ENCODE data around the gene CLTB. TPM values are rescaled to one million over a fixed set of nuclear protein-coding genes. Genes with fewer than 3 reads are reported as not detected.
"Not testable (repeated sequence)": the region's sequence is repeated elsewhere in the genome, so short reads cannot be mapped to it uniquely, and the experiment has no call there.

Gene CLTB
- polyA plus RNA-seq, 4 donors: 160 to 359 (median 263) TPM

DNA sequence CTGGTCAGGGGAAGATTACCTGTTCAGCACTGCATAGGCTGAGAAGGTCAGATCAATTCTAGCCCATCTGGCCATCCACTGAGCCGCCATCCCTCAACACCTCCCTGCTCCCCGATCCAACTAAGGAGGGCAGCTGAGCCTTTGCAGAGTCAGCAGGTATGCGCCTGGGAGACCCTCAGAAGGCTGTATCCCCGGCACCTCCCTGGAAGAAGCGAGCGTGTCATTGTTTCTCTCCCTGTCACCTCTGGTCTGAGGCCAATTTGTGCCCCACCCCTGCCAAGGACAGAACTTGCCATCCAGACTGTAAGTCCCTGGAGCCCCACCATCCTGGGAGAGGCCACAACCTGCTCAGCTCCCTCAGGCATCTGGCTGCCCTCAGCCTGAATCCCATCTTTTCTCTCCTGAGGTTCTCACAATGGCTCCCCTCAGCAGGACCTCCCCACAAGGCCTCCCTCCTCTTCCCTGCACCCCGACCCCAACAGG lies 2.6 kb downstream of the CLTB start:
- Histone ChIP-seq H3K4me1 (ENCODE audit: control insufficient read depth in 3 of 3, insufficient read depth in 2 of 3, low read depth in 1 of 3, low read length in 2 of 3) (peaks cover 7 to 19% (median 8%) of the 10 kb centered on the region in 3 donors), H3K4me3 (ENCODE audit: low read depth in 1 of 3, low read length in 3 of 3) (peak overlapping the region in 2 of 3 donors; percentile 72 to 91), H3K36me3 (ENCODE audit: control insufficient read depth in 3 of 3, insufficient read depth in 2 of 3, low read depth in 1 of 3, low read length in 3 of 3) (peaks cover 0 to 51% (median 3%) of the 10 kb centered on the region in 3 donors), H3K9me3 (ENCODE audit: control insufficient read depth in 2 of 2, insufficient read depth in 1 of 2, low read depth in 1 of 2, low read length in 1 of 2) (no peaks in the 10 kb centered on the region), H3K27me3 (ENCODE audit: control insufficient read depth in 3 of 3, insufficient read depth in 3 of 3, low read length in 3 of 3) (no peaks in the 10 kb centered on the region), H3K27ac (ENCODE audit: low read depth in 1 of 3, low read length in 2 of 3) (peak overlapping the region in 1 of 3 donors; percentile 6)
- WGBS, 3 donors: 77 to 87% (median 81%) methylated on average over 7 of the region's 7 CpGs
- FAIRE-seq (no peak), DNase-seq (no peak)

DNA sequence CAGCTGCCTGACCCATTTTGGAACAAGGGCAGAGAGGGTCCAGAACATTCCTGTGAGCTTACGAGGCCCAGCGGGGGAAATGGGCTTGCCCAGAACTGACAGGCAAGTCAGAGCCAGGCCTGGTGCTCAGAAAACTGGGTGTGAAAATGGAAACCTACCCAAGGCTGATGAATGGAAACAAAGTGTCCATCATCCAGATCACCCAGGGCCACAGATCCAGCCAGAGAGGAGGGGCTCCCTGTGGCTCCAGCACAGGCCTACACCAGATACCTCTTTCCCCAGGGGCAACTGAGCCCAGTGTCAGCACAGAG lies 3.1 kb downstream of the CLTB start:
- Histone ChIP-seq H3K9me3 (ENCODE audit: control insufficient read depth in 2 of 2, insufficient read depth in 1 of 2, low read depth in 1 of 2, low read length in 1 of 2) (no peaks in the 10 kb centered on the region), H3K4me1 (ENCODE audit: control insufficient read depth in 3 of 3, insufficient read depth in 2 of 3, low read depth in 1 of 3, low read length in 2 of 3) (peaks cover 7 to 17% (median 8%) of the 10 kb centered on the region in 3 donors), H3K36me3 (ENCODE audit: control insufficient read depth in 3 of 3, insufficient read depth in 2 of 3, low read depth in 1 of 3, low read length in 3 of 3) (peaks cover 0 to 56% (median 4%) of the 10 kb centered on the region in 3 donors), H3K27ac (ENCODE audit: low read depth in 1 of 3, low read length in 2 of 3) (no peak overlapping the region), H3K4me3 (ENCODE audit: low read depth in 1 of 3, low read length in 3 of 3) (no peak overlapping the region), H3K27me3 (ENCODE audit: control insufficient read depth in 3 of 3, insufficient read depth in 3 of 3, low read length in 3 of 3) (no peaks in the 10 kb centered on the region)
- WGBS, 3 donors: 81 to 93% (median 90%) methylated on average over 2 of the region's 2 CpGs
- FAIRE-seq (no peak), DNase-seq (no peak)

- H3K9me3 ChIP-seq (ENCODE audit: control insufficient read depth in 2 of 2, insufficient read depth in 1 of 2, low read depth in 1 of 2, low read length in 1 of 2): no peaks in the 10 kb centered on the region
- no peak overlapping the region for H3K4me3 ChIP-seq (ENCODE audit: low read depth in 1 of 3, low read length in 3 of 3)
- H3K27ac ChIP-seq (ENCODE audit: low read depth in 1 of 3, low read length in 2 of 3): no peak overlapping the region
- 72 to 81% (median 75%) methylated on average over 10 of the region's 10 CpGs for WGBS, 3 donors
- peaks cover 5 to 12% (median 8%) of the 10 kb centered on the region in 3 donors for H3K4me1 ChIP-seq (ENCODE audit: control insufficient read depth in 3 of 3, insufficient read depth in 2 of 3, low read depth in 1 of 3, low read length in 2 of 3)
- H3K27me3 ChIP-seq (ENCODE audit: control insufficient read depth in 3 of 3, insufficient read depth in 3 of 3, low read length in 3 of 3): no peaks in the 10 kb centered on the region
- FAIRE-seq (no peak), DNase-seq (no peak)
- peaks cover 0 to 61% (median 7%) of the 10 kb centered on the region in 3 donors for H3K36me3 ChIP-seq (ENCODE audit: control insufficient read depth in 3 of 3, insufficient read depth in 2 of 3, low read depth in 1 of 3, low read length in 3 of 3)
Measured at GRCh38 chr5:176412517-176413254, 3.7 kb downstream of the CLTB start.

- no peaks in the 10 kb centered on the region for H3K27me3 ChIP-seq (ENCODE audit: control insufficient read depth in 3 of 3, insufficient read depth in 3 of 3, low read length in 3 of 3)
- FAIRE-seq (no peak), DNase-seq (no peak)
- H3K36me3 ChIP-seq (ENCODE audit: control insufficient read depth in 3 of 3, insufficient read depth in 2 of 3, low read depth in 1 of 3, low read length in 3 of 3): peaks cover 0 to 82% (median 13%) of the 10 kb centered on the region in 3 donors
- H3K27ac ChIP-seq (ENCODE audit: low read depth in 1 of 3, low read length in 2 of 3): no peak overlapping the region
- H3K4me3 ChIP-seq (ENCODE audit: low read depth in 1 of 3, low read length in 3 of 3): no peak overlapping the region
- H3K4me1 ChIP-seq (ENCODE audit: control insufficient read depth in 3 of 3, insufficient read depth in 2 of 3, low read depth in 1 of 3, low read length in 2 of 3): peaks cover 3 to 7% (median 5%) of the 10 kb centered on the region in 3 donors
- no peaks in the 10 kb centered on the region for H3K9me3 ChIP-seq (ENCODE audit: control insufficient read depth in 2 of 2, insufficient read depth in 1 of 2, low read depth in 1 of 2, low read length in 1 of 2)
- 53 to 82% (median 73%) methylated on average over 4 to 5 of the region's 5 CpGs for WGBS, 3 donors
Measured at GRCh38 chr5:176410486-176411180, 5.7 kb downstream of the CLTB start.

DNA sequence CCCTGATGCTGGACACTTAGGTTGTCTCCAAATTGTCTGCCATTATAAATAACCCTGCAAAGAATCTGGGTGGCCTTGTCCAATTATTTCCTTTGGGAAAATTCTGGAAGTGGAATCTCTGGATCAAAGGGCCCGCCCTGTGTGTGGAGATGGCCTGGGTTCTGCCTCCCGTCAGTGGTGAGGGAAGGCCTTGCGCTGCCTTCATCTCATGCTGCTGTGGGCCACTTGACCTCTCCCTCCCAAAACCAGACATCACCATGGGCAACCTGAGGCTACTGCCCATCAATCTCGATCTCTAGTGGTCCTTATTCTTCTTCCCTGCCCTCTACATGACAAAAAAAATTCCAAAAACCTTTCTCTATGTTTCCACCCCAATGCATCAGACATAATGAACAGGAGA lies 6.6 kb downstream of the CLTB start:
- WGBS, 3 donors: 91 to 100% (median 94%) methylated on average over 4 of the region's 4 CpGs
- no peak for DNase-seq
- Histone ChIP-seq H3K27ac (ENCODE audit: low read depth in 1 of 3, low read length in 2 of 3) (no peak overlapping the region), H3K9me3 (ENCODE audit: control insufficient read depth in 2 of 2, insufficient read depth in 1 of 2, low read depth in 1 of 2, low read length in 1 of 2) (no peaks in the 10 kb centered on the region), H3K4me1 (ENCODE audit: control insufficient read depth in 3 of 3, insufficient read depth in 2 of 3, low read depth in 1 of 3, low read length in 2 of 3) (peaks cover 2 to 16% (median 3%) of the 10 kb centered on the region in 3 donors), H3K4me3 (ENCODE audit: low read depth in 1 of 3, low read length in 3 of 3) (no peak overlapping the region), H3K36me3 (ENCODE audit: control insufficient read depth in 3 of 3, insufficient read depth in 2 of 3, low read depth in 1 of 3, low read length in 3 of 3) (peaks cover 0 to 90% (median 13%) of the 10 kb centered on the region in 3 donors), H3K27me3 (ENCODE audit: control insufficient read depth in 3 of 3, insufficient read depth in 3 of 3, low read length in 3 of 3) (no peaks in the 10 kb centered on the region)
- FAIRE-seq: no peak

DNA sequence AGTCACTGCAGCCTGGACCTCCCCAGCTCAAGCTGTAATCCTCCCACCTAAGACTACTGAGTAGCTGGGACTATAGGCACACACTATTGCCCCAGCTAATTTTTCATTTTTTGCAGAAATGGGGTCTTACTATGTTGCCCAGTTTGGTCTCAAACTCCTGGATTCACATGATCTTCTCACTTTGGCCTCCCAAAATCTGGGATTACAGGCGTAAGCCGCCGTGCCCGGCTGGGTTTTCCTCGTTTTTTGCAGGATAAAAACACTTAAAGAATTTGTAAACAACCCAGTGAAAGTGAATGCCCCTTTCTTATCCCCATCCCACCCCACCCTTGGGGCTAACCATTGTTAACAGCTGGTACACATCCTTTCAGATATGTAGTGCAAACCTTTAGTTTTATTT lies 7.7 kb downstream of the CLTB start:
- peaks cover 0 to 90% (median 13%) of the 10 kb centered on the region in 3 donors for H3K36me3 ChIP-seq (ENCODE audit: control insufficient read depth in 3 of 3, insufficient read depth in 2 of 3, low read depth in 1 of 3, low read length in 3 of 3)
- FAIRE-seq: no peak
- 83 to 93% (median 91%) methylated on average over 5 of the region's 5 CpGs for WGBS, 3 donors

GRCh38 chr5:176408252-176408573 lies 8.1 kb downstream of the CLTB start:
- DNase-seq; FAIRE-seq; H3K27ac ChIP-seq (ENCODE audit: low read depth in 1 of 3, low read length in 2 of 3); H3K9me3 ChIP-seq (ENCODE audit: control insufficient read depth in 2 of 2, insufficient read depth in 1 of 2, low read depth in 1 of 2, low read length in 1 of 2); H3K27me3 ChIP-seq (ENCODE audit: control insufficient read depth in 3 of 3, insufficient read depth in 3 of 3, low read length in 3 of 3); H3K4me3 ChIP-seq (ENCODE audit: low read depth in 1 of 3, low read length in 3 of 3): not testable (repeated sequence)
- Histone ChIP-seq H3K36me3 (ENCODE audit: control insufficient read depth in 3 of 3, insufficient read depth in 2 of 3, low read depth in 1 of 3, low read length in 3 of 3) (peaks cover 0 to 90% (median 13%) of the 10 kb centered on the region in 3 donors), H3K4me1 (ENCODE audit: control insufficient read depth in 3 of 3, insufficient read depth in 2 of 3, low read depth in 1 of 3, low read length in 2 of 3) (peaks cover 3 to 31% (median 5%) of the 10 kb centered on the region in 3 donors)
- 92 to 96% (median 92%) methylated on average over 10 of the region's 10 CpGs for WGBS, 3 donors

More for the DNA sequence above, 7.7 kb downstream of the CLTB start:
- Histone ChIP-seq H3K4me3 (ENCODE audit: low read depth in 1 of 3, low read length in 3 of 3) (no peak overlapping the region), H3K4me1 (ENCODE audit: control insufficient read depth in 3 of 3, insufficient read depth in 2 of 3, low read depth in 1 of 3, low read length in 2 of 3) (peaks cover 3 to 27% (median 5%) of the 10 kb centered on the region in 3 donors), H3K27ac (ENCODE audit: low read depth in 1 of 3, low read length in 2 of 3) (no peak overlapping the region), H3K27me3 (ENCODE audit: control insufficient read depth in 3 of 3, insufficient read depth in 3 of 3, low read length in 3 of 3) (no peaks in the 10 kb centered on the region), H3K9me3 (ENCODE audit: control insufficient read depth in 2 of 2, insufficient read depth in 1 of 2, low read depth in 1 of 2, low read length in 1 of 2) (no peaks in the 10 kb centered on the region)
- DNase-seq: no peak

DNA sequence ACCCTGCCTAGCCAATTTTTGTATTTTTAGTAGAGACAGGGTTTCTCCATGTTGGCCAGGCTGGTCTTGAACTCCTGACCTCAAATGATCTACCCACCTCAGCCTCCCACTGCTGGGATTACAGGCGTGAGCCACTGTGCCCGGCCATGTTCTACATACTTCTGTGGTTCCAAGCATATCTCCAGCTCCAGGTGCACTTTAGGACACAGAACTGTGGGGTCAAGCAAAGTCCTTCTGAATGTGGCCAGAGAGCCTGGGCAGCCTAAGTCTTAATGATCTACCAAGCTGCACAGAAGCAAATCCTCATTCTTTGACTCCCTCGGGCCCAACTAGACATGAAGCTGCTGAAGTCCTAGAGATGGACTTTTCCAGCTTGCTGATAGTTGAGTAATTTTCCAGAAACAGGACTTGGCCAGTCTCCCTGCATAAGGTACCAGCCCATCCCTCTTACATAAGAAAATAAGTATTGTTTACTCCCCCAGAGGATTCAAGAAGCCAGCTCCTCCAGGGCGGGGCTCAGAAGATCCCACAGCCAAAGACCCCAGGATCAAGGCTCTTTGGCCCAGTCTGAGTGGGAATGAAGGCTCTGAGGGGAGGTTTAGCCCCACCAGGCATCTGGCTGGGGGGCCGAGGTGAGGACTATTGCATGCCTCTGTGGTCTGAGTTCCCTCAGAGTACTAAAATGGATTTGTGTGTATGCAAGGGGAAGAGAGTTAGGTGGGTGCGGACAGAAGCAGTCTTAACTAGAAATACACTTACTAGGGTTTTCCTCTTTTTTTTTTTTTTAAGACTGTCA lies 8.7 kb downstream of the CLTB start:
- FAIRE-seq: no peak
- Histone ChIP-seq H3K9me3 (ENCODE audit: control insufficient read depth in 2 of 2, insufficient read depth in 1 of 2, low read depth in 1 of 2, low read length in 1 of 2) (no peaks in the 10 kb centered on the region), H3K4me3 (ENCODE audit: low read depth in 1 of 3, low read length in 3 of 3) (no peak overlapping the region), H3K27me3 (ENCODE audit: control insufficient read depth in 3 of 3, insufficient read depth in 3 of 3, low read length in 3 of 3) (no peaks in the 10 kb centered on the region), H3K36me3 (ENCODE audit: control insufficient read depth in 3 of 3, insufficient read depth in 2 of 3, low read depth in 1 of 3, low read length in 3 of 3) (peaks cover 0 to 86% (median 13%) of the 10 kb centered on the region in 3 donors), H3K4me1 (ENCODE audit: control insufficient read depth in 3 of 3, insufficient read depth in 2 of 3, low read depth in 1 of 3, low read length in 2 of 3) (peaks cover 3 to 33% (median 5%) of the 10 kb centered on the region in 3 donors), H3K27ac (ENCODE audit: low read depth in 1 of 3, low read length in 2 of 3) (no peak overlapping the region)
- WGBS, 3 donors: 87 to 94% (median 92%) methylated on average over 6 of the region's 6 CpGs
- no peak for DNase-seq

Measured in small intestine (tissue), 7 donors.